Measurements from ENCODE around the gene ECSCR. TPM values are rescaled to one million over a fixed set of nuclear protein-coding genes. Genes with fewer than 3 reads are reported as not detected.

ECSCR gene
- total RNA-seq, 1 donor from 2014 or later = not detected

GRCh38 chr5:139453683-139454567 is 8.6 kb downstream of the ECSCR start:
- H3K36me3 ChIP-seq = no peaks in the 10 kb centered on the region
- H3K27ac Mint-ChIP-seq = no peak overlapping the region
- no peak for TF ChIP-seq CTCF (IDR thresholded peaks at IDR 0.05)
- no peak for TF ChIP-seq EZH2phosphoT487 (IDR thresholded peaks at IDR 0.05)
- TF ChIP-seq EZH2 (IDR thresholded peaks at IDR 0.05) = no peak
- H3K79me2 ChIP-seq (ENCODE audit: low read depth) = no peaks in the 10 kb centered on the region
- H3K4me1 Mint-ChIP-seq = peaks cover 2% of the 10 kb centered on the region
- H3K9me3 ChIP-seq (ENCODE audit: low read depth) = no peaks in the 10 kb centered on the region
- DNase-seq (ENCODE audit: low spot score) = no peak
- H3F3A ChIP-seq (ENCODE audit: low read depth) = no peaks in the 10 kb centered on the region
- H3K4me1 ChIP-seq = no peaks in the 10 kb centered on the region
- H2AFZ ChIP-seq (replicated peaks) = no peak overlapping the region
- H3K4me3 Mint-ChIP-seq = no peak overlapping the region
- H3K4me2 ChIP-seq = no peak overlapping the region
- H3K27ac ChIP-seq = no peak overlapping the region
- no peak overlapping the region for H3K4me3 ChIP-seq
- no peak overlapping the region for H3K9ac ChIP-seq
- no peaks in the 10 kb centered on the region for H3K36me3 Mint-ChIP-seq
- H3K27me3 ChIP-seq = no peaks in the 10 kb centered on the region
- no peaks in the 10 kb centered on the region for H3K9me3 Mint-ChIP-seq
- no peaks in the 10 kb centered on the region for H4K20me1 ChIP-seq (ENCODE audit: low read depth)
- H3K27me3 Mint-ChIP-seq (ENCODE audit: insufficient read depth, low read depth) = peaks cover 7% of the 10 kb centered on the region

GRCh38 chr5:139451878-139452660 is 10.5 kb downstream of the ECSCR start:
- no peaks in the 10 kb centered on the region for H3K9me3 ChIP-seq (ENCODE audit: low read depth)
- no peaks in the 10 kb centered on the region for H3K9me3 Mint-ChIP-seq
- H3K27me3 Mint-ChIP-seq (ENCODE audit: insufficient read depth, low read depth) = peaks cover 8% of the 10 kb centered on the region
- H3K27ac ChIP-seq = no peak overlapping the region
- H3K36me3 Mint-ChIP-seq = no peaks in the 10 kb centered on the region
- H3F3A ChIP-seq (ENCODE audit: low read depth) = no peaks in the 10 kb centered on the region
- no peaks in the 10 kb centered on the region for H3K36me3 ChIP-seq
- no peak for TF ChIP-seq EZH2phosphoT487 (IDR thresholded peaks at IDR 0.05)
- TF ChIP-seq EZH2 (IDR thresholded peaks at IDR 0.05) = no peak
- no peak for TF ChIP-seq CTCF (IDR thresholded peaks at IDR 0.05)
- H3K4me3 ChIP-seq = no peak overlapping the region
- H2AFZ ChIP-seq (replicated peaks) = no peak overlapping the region
- no peak for DNase-seq (ENCODE audit: low spot score)
- H3K4me2 ChIP-seq = no peak overlapping the region
- H3K4me1 ChIP-seq = no peaks in the 10 kb centered on the region
- H3K4me1 Mint-ChIP-seq = no peaks in the 10 kb centered on the region
- no peak overlapping the region for H3K9ac ChIP-seq
- no peak overlapping the region for H3K4me3 Mint-ChIP-seq
- no peak overlapping the region for H3K27ac Mint-ChIP-seq
- H3K27me3 ChIP-seq = no peaks in the 10 kb centered on the region
- H4K20me1 ChIP-seq (ENCODE audit: low read depth) = no peaks in the 10 kb centered on the region
- no peaks in the 10 kb centered on the region for H3K79me2 ChIP-seq (ENCODE audit: low read depth)

GRCh38 chr5:139451176-139451575 is 11.4 kb downstream of the ECSCR start:
- Histone ChIP-seq H3K4me1 (no peaks in the 10 kb centered on the region), H3K27ac (no peak overlapping the region), H3K36me3 (no peaks in the 10 kb centered on the region), H3K9ac (no peak overlapping the region), H3F3A (ENCODE audit: low read depth) (no peaks in the 10 kb centered on the region), H3K4me3 (no peak overlapping the region), H3K79me2 (ENCODE audit: low read depth) (no peaks in the 10 kb centered on the region), H3K27me3 (no peaks in the 10 kb centered on the region), H2AFZ (replicated peaks) (no peak overlapping the region), H3K4me2 (no peak overlapping the region), H4K20me1 (ENCODE audit: low read depth) (no peaks in the 10 kb centered on the region), H3K9me3 (ENCODE audit: low read depth) (no peaks in the 10 kb centered on the region)
- H3K36me3 Mint-ChIP-seq = no peaks in the 10 kb centered on the region
- no peak overlapping the region for H3K27ac Mint-ChIP-seq
- H3K4me3 Mint-ChIP-seq = no peak overlapping the region
- no peaks in the 10 kb centered on the region for H3K9me3 Mint-ChIP-seq
- H3K4me1 Mint-ChIP-seq = no peaks in the 10 kb centered on the region
- TF ChIP-seq CTCF (IDR thresholded peaks at IDR 0.05) = no peak
- TF ChIP-seq EZH2phosphoT487 (IDR thresholded peaks at IDR 0.05) = no peak
- no peak for TF ChIP-seq EZH2 (IDR thresholded peaks at IDR 0.05)
- peaks cover 6% of the 10 kb centered on the region for H3K27me3 Mint-ChIP-seq (ENCODE audit: insufficient read depth, low read depth)
- no peak for DNase-seq (ENCODE audit: low spot score)

Data from neural progenitor cell (in vitro differentiated cells).